RWPE1 (cell line): ENCODE results near the gene GGA1.

ENCODE experiments used
- CTCF ChIA-PET: fragments of 350-600 bp; sonication (Branson Sonifier 250); formaldehyde crosslinking; extraction: SDS; loops from one replicate; lab custom pipeline; 2021; lab: Yijun Ruan, JAX
- POLR2A ChIA-PET: fragments of 400-600 bp; formaldehyde crosslinking; extraction: SDS; loops from one replicate; lab custom pipeline; 2020; ENCODE audit warnings: antibody characterized with exemption; ENCODE audit not compliant: low non-redundant PET; lab: Yijun Ruan, JAX
- DNase-seq: peaks from one replicate; pipeline ENCODE4 v3.0.0; 2012; ENCODE audit warnings: low spot score
- H3K27ac ChIP-seq: fragments of 450-650 bp; 2 replicates; pipeline ENCODE4 v1.5.1; 2017
- TF ChIP-seq, protein P1 (sequence below): fragments of 450-650 bp; conservative IDR thresholded peaks from 2 replicates; pipeline ENCODE4 v1.5.1; 2017; ENCODE audit warnings: low read depth, mild to moderate bottlenecking

GGA1 gene

DNA sequence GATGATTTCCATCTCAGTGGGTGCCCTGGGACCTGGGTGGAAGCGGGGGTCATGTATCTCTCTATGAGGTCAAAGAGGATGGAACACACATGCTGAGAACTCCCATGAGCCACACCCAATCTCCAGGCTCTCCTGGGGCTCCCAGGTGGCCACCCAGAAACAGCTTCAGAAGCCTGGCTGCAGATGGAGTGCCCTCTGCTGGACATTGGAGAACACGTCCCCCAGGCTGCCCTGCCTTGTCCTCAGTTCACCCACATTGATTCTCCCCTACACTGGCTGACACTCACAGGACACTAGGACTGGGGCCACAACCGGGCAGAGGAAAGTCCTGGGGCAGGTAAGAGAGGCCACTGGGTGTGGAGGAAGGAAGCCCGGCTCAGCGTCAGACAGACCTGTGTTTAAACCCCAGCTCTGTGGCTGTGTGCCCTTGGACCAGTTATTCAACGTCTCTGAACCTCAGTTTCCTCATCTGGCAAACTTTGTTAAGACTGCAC lies 73.0 kb downstream of the GGA1 start:
- peak; percentile 61 for DNase-seq
- TF ChIP-seq, protein P1, sequence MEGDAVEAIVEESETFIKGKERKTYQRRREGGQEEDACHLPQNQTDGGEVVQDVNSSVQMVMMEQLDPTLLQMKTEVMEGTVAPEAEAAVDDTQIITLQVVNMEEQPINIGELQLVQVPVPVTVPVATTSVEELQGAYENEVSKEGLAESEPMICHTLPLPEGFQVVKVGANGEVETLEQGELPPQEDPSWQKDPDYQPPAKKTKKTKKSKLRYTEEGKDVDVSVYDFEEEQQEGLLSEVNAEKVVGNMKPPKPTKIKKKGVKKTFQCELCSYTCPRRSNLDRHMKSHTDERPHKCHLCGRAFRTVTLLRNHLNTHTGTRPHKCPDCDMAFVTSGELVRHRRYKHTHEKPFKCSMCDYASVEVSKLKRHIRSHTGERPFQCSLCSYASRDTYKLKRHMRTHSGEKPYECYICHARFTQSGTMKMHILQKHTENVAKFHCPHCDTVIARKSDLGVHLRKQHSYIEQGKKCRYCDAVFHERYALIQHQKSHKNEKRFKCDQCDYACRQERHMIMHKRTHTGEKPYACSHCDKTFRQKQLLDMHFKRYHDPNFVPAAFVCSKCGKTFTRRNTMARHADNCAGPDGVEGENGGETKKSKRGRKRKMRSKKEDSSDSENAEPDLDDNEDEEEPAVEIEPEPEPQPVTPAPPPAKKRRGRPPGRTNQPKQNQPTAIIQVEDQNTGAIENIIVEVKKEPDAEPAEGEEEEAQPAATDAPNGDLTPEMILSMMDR: peak; percentile 89
- H3K27ac ChIP-seq: peak overlapping the region; percentile 98
- ChIA-PET POLR2A (no interaction called here), CTCF (interaction anchor here (0.5 to 1.4 kb wide), 4 partner anchors 10 to 41 kb away, joined by 3 to 5 read pairs (median 3); partner anchors contain the start of gene SH3BP1)
